ENCODE data around the gene TDP1. TPM values are rescaled to one million over a fixed set of nuclear protein-coding genes. Genes with fewer than 3 reads are reported as not detected.

The TDP1 gene
- total and polyA plus RNA-seq, 2 of the 4 experiments (the other 2 are of a cell fraction): 23.3 to 53.1 TPM

DNA sequence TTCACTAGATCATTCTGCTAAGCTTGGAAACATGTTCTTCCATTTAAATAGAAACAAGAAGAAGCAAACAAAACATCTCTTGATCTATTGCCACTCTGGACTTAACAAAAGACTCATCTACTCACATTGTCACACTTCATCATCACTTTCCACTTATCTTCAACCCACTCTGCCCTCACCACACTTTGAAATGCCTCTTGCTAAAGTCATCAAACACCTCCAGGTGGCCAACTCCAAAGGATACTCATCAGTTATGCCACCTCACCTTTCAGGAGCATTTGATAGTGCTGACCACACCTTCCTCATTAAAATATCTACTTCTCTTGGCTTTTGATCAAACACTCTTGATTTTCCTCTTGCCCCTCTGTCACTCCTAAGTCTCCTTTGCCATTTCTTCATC lies 8.4 kb upstream of the TDP1 start:
- no TSS peak for BruUV-seq (replicated peaks)

More for the DNA sequence above, 8.4 kb upstream of the TDP1 start:
- no peaks in the 10 kb centered on the region for H3K9me3 ChIP-seq (ENCODE audit: control insufficient read depth, insufficient read depth, low read length)
- no peak overlapping the region for H3K9ac ChIP-seq (ENCODE audit: low read depth, low read length)
- no peak overlapping the region for H2AFZ ChIP-seq (replicated peaks; ENCODE audit: low read length, poor library complexity)
- no peaks in the 10 kb centered on the region for H3K79me1 ChIP-seq (ENCODE audit: low read depth in 1 of 2, low read length in 2 of 2)
- TF ChIP-seq RFX5 (IDR thresholded peaks at IDR 0.05; ENCODE audit: low read depth, low read length) (no peak), POLR2A (IDR thresholded peaks at IDR 0.05; ENCODE audit: low read depth, low read length) (no peak), BHLHE40 (IDR thresholded peaks at IDR 0.05; ENCODE audit: low read depth, low read length) (no peak), FOS (IDR thresholded peaks at IDR 0.05; ENCODE audit: low read depth, low read length) (no peak), CHD1 (IDR thresholded peaks at IDR 0.05; ENCODE audit: low read depth, low read length) (no peak), CEBPB (IDR thresholded peaks at IDR 0.05; ENCODE audit: low read depth, low read length) (no peak), MAZ (IDR thresholded peaks at IDR 0.05; ENCODE audit: borderline replicate concordance, low read depth, low read length) (no peak), RCOR1 (IDR thresholded peaks at IDR 0.05; ENCODE audit: insufficient replicate concordance, low read length) (no peak), MAFK (IDR thresholded peaks at IDR 0.05; ENCODE audit: low read depth, low read length) (no peak), SMC3 (IDR thresholded peaks at IDR 0.05; ENCODE audit: low read depth, low read length) (no peak), NFE2L2 (IDR thresholded peaks at IDR 0.05; ENCODE audit: low read depth, low read length) (no peak), RAD21 (IDR thresholded peaks at IDR 0.05; ENCODE audit: low read length) (no peak), MXI1 (IDR thresholded peaks at IDR 0.05; ENCODE audit: borderline replicate concordance, low read depth, low read length) (no peak)
- TF ChIP-seq, protein P1, sequence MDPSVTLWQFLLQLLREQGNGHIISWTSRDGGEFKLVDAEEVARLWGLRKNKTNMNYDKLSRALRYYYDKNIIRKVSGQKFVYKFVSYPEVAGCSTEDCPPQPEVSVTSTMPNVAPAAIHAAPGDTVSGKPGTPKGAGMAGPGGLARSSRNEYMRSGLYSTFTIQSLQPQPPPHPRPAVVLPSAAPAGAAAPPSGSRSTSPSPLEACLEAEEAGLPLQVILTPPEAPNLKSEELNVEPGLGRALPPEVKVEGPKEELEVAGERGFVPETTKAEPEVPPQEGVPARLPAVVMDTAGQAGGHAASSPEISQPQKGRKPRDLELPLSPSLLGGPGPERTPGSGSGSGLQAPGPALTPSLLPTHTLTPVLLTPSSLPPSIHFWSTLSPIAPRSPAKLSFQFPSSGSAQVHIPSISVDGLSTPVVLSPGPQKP (IDR thresholded peaks at IDR 0.05; ENCODE audit: borderline replicate concordance, low read depth, low read length): no peak
- TF ChIP-seq, protein P2, sequence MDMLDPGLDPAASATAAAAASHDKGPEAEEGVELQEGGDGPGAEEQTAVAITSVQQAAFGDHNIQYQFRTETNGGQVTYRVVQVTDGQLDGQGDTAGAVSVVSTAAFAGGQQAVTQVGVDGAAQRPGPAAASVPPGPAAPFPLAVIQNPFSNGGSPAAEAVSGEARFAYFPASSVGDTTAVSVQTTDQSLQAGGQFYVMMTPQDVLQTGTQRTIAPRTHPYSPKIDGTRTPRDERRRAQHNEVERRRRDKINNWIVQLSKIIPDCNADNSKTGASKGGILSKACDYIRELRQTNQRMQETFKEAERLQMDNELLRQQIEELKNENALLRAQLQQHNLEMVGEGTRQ (IDR thresholded peaks at IDR 0.05; ENCODE audit: low read depth, low read length): no peak
- TF ChIP-seq, protein P3, sequence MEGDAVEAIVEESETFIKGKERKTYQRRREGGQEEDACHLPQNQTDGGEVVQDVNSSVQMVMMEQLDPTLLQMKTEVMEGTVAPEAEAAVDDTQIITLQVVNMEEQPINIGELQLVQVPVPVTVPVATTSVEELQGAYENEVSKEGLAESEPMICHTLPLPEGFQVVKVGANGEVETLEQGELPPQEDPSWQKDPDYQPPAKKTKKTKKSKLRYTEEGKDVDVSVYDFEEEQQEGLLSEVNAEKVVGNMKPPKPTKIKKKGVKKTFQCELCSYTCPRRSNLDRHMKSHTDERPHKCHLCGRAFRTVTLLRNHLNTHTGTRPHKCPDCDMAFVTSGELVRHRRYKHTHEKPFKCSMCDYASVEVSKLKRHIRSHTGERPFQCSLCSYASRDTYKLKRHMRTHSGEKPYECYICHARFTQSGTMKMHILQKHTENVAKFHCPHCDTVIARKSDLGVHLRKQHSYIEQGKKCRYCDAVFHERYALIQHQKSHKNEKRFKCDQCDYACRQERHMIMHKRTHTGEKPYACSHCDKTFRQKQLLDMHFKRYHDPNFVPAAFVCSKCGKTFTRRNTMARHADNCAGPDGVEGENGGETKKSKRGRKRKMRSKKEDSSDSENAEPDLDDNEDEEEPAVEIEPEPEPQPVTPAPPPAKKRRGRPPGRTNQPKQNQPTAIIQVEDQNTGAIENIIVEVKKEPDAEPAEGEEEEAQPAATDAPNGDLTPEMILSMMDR (conservative IDR thresholded peaks at IDR 0.05; ENCODE audit: low read depth, low read length): no peak
- no peaks in the 10 kb centered on the region for H3K4me1 ChIP-seq (ENCODE audit: control insufficient read depth, insufficient read depth, low read length)
- H3K4ac ChIP-seq (ENCODE audit: low read depth, low read length): no peak overlapping the region
- no peak overlapping the region for H2AK9ac ChIP-seq (replicated peaks; ENCODE audit: low read depth, low read length, poor library complexity)
- POLR2A ChIA-PET (ENCODE audit: unreplicated experiment): no interaction called here
- no peaks in the 10 kb centered on the region for H3K27me3 ChIP-seq (ENCODE audit: control insufficient read depth, insufficient read depth, low read length)
- no peaks in the 10 kb centered on the region for H3K9me1 ChIP-seq (ENCODE audit: insufficient read depth, low read length)
- no peak overlapping the region for H3K4me3 ChIP-seq (ENCODE audit: insufficient read depth, low read depth, low read length)
- H3K56ac ChIP-seq (ENCODE audit: extremely low read depth, insufficient read depth, low read length): no peak overlapping the region
- no peak overlapping the region for H4K8ac ChIP-seq (ENCODE audit: low read depth in 2 of 2, low read length in 2 of 2)
- no peak overlapping the region for H2BK5ac ChIP-seq (ENCODE audit: low read depth, low read length, poor library complexity, severe bottlenecking)
- no peak overlapping the region for H2AK5ac ChIP-seq (ENCODE audit: low read depth, low read length)
- no peak overlapping the region for H4K91ac ChIP-seq (ENCODE audit: insufficient read depth, low read depth, low read length)
- H2BK15ac ChIP-seq (ENCODE audit: low read depth, low read length): no peak overlapping the region
- CTCF ChIA-PET: no interaction called here
- DNase-seq (no peak), ATAC-seq (ENCODE audit: low read depth) (no peak)
- no peak overlapping the region for H4K5ac ChIP-seq (ENCODE audit: low read depth, low read length)
- intact Hi-C loops (cut with micrococcal nuclease): no loop called here
- H3K36me3 ChIP-seq (ENCODE audit: control insufficient read depth, insufficient read depth, low read length): peaks cover 3% of the 10 kb centered on the region; the same call in 1 of the 2 replicates
- no peak overlapping the region for H2BK20ac ChIP-seq (ENCODE audit: low read depth, low read length)
- H2BK120ac ChIP-seq (ENCODE audit: low read depth, low read length): no peak overlapping the region
- dilution Hi-C loops (cut with HindIII; ENCODE audit: low sequenced_read_pairs, unreplicated experiment): no loop called here
- H3K4me2 ChIP-seq (ENCODE audit: low read depth, low read length): no peak overlapping the region
- no peak overlapping the region for H3K27ac ChIP-seq (ENCODE audit: insufficient read depth, low read length)
- no peak overlapping the region for H3K23ac ChIP-seq (ENCODE audit: low read depth, low read length)
- no peaks in the 10 kb centered on the region for H4K20me1 ChIP-seq (ENCODE audit: insufficient read depth, low read length)
- H3K14ac ChIP-seq (replicated peaks; ENCODE audit: low read depth, low read length): no peak overlapping the region
- no peak overlapping the region for H3K18ac ChIP-seq (ENCODE audit: low read depth, low read length)
- in situ Hi-C loops (cut with MboI; ENCODE audit: low sequenced_read_pairs): loop anchor here (25.0 kb wide), 1 partner anchor 1285 kb away; no protein-coding TSS in a partner anchor
